GM18907 (cell line): ENCODE data around the gene CHD5.
"Not testable (repeated sequence)": the region's sequence is repeated elsewhere in the genome, so short reads cannot be mapped to it uniquely, and the experiment has no call there.

Source experiments
- ATAC-seq: cut with Tn5 transposase; IDR thresholded peaks from one replicate; pipeline ENCODE4 v1.9.1; 2021; ENCODE audit warnings: mild to moderate bottlenecking, moderate library complexity; ENCODE audit not compliant: unreplicated experiment

CHD5 gene

DNA sequence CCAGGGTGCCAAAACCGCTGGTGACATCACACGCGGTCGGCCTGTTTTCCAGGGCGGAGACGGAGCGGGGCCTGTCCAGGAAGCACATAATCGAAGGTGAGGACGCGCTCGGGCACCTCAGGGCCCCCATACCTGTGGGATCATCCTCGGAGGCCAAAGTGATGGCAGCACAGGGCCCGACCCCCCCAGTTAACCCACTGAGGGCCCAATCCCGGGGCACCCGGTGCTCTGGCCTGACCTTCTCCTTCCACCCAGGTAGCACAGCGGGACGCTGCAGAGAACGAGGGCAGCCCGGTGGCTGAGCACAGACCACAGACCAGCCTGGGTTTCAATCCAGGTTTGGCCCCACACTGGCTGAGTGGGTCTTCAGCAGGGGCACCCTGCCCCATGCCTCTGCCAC lies 91.2 kb downstream of the CHD5 start:
- ATAC-seq = no peak

DNA sequence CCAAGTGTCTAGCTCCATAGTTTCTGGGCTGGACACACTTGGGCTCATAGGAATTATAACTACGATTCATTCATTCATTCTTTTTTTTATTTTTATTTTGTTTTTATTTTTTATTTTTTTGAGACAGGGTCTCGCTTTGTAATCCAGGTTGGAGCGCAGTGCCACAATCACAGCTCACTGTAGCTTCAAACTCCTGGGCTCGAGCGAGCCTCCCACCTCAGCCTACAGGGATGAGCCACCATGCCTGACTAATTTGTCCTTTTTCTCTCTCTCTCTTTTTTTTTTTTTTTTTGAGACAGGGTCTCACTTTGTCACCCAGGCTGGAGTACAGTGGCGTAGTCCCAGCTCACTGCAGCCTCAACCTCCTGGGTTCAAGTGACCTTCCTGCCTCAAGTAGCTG lies 92.2 kb downstream of the CHD5 start:
- no peak for ATAC-seq

DNA sequence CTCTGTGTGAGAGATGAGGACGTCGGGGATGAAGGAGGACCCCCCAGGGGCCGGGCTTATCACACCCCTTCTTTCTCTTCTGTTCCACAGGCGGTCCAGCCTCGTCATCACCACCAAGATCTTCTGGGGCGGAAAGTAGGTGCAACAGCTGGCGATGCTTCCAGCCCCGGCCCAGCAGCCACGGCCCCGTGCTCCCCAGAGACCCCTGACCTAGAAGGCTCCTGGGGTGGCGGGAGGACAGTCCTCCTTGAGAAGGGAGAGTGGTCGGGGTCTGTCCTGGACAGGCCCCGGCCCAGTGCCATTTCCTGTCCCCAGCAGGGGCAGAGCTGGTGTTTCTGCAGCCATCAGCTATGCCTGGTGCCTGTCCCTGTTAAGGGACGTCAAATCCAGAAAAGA lies 92.7 kb downstream of the CHD5 start:
- no peak for ATAC-seq

DNA sequence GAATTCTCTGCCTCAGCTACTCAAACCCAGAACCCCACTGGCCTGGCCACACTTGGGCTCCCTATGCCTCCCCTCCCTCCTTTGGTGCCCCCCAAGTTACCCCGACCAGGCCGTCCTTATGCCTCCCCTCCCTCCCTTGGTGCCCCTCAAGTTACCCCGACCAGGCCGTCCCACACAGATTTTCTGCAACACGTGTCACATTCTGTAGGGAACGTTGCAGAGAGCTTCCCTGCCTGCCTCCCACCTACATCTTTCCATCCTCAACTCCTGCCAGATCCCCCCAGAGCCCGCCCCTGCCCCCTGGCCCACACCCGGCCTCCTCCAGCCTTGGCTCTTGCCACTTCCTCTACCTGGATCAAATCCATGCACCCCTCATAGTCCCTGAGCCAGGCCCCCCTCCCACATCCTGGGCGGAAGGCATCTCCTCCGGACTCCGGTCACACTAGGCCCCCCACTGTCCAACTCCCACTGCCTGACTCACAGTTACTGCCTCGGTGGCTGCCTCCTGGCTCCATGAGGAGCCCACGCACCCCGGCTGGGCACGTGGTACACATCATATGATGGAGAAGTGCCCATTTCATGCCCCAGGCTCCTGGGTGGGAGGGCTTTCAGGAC lies 93.3 kb downstream of the CHD5 start:
- ATAC-seq = no peak

DNA sequence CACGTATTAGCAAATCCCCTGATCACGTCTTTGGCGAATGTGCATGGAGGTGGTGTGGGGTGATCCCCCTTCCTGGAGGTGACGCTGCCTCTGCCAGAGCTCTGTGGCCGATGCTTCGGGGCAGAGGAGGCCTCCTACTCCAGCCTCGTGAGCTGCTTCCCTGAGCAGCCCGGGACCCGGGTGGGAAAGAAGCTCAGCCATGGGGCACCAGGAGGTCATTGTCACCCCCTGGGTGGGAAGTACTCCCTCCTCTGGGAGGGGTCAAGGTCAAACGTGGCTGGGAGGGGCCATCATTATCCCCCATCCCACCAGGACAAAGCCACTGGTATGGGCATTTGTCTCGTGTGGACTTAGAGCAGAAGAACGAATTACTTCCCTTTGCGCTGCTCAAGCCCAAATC lies 93.8 kb downstream of the CHD5 start:
- no peak for ATAC-seq

DNA sequence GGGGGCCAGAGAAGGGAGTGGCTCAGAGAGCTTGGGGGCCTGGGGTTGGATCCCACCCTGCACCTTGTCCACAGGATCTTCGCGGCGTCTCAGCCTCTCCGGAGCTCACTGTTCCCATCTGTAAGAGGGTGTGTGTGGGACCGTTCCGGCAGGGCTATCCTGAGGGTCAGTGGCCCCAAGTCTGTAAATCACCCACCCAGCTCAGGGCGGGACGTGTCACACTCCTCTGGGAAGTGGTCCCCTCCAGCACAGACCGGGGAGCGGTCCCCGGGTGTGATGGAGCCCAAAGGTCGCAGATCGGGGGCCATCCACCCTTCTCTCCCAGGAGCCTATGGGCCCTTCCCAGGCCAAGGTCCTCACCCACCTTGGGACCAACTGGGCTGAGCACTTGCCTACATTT lies 94.5 kb downstream of the CHD5 start:
- no peak for ATAC-seq

DNA sequence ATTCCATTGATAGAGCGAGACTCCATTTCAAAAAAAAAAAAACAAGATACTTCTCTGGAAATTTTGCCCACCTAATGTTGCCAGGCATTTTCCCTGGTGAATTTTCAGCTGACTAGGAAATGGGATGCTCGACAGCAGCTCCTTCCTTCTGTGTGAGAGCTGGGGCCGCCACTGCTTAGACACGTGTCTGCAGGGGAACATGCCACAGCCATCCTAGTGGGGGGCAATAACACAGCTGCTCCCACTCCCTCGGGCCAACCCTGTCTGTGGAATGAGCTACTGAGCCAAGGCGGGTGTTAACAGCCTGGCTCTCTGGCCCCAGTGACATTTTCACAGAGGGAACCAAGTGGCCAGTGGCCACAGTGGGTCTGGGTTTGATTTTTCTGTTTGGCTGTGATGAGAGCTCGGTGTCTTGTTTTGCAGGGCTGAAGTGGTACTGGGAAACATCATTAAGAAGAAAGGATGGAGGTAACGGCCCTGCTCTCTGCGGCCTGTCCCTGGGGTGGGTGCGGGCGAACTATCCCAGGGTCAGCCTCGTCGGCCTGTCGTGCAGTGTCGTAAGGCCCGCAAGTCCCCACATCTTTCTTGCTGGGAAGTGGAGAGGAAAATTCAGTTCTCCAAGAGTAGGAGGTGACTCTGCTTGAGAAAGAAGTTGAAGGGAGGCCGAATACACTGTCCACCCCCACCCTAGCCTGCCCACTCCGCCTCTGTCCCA lies 95.2 kb downstream of the CHD5 start:
- no peak for ATAC-seq

DNA sequence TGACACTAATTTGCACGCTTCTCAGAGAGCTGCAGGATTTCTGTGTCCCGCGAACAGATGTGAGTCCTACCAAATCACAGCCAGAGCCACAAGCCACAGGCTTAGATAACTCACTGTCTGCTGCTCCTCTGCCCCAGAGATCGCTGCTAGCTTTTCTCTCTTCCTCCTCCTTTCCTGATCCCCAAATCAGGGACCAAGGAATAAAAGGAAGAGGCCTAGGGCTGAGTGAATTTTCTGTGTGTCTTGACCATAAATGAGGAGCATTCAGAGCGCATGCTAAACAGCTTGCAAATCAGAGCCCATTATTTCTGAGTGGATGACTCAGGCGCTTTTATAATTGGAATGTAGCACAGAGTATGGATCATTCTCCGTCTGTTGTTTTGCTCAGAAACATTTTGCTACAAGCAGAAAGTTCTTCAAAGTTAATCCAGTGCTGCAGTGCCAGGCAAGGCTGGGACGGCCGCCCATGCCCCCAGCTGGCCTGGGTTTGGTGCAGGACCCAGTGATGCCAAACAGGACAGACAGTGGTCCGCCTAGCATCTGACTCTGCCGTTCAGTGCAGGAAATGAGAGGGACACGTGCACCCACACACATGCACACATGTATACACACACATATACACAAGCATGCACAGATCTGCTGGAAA lies 96.2 kb downstream of the CHD5 start:
- ATAC-seq = no peak

DNA sequence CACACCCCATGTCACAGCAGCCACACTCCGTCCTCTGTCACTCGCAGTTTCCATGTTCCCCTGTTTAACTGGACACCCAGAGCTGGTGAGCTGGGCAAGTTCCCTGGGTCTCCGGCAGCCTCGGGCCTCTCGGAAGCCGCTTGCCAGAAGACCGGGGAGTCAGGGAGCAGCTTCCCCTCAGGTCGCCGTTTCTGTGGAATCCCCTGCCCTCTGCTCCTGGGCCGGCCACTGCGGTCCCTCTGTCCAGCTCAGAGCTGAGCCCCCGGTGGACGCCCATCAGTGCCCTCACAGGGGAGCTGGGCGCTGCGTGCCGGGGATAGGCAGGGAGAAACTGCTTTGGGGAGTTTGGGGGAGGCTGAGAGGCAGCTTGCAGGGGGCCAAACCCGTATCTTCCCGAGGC lies 96.7 kb downstream of the CHD5 start:
- ATAC-seq = no peak

DNA sequence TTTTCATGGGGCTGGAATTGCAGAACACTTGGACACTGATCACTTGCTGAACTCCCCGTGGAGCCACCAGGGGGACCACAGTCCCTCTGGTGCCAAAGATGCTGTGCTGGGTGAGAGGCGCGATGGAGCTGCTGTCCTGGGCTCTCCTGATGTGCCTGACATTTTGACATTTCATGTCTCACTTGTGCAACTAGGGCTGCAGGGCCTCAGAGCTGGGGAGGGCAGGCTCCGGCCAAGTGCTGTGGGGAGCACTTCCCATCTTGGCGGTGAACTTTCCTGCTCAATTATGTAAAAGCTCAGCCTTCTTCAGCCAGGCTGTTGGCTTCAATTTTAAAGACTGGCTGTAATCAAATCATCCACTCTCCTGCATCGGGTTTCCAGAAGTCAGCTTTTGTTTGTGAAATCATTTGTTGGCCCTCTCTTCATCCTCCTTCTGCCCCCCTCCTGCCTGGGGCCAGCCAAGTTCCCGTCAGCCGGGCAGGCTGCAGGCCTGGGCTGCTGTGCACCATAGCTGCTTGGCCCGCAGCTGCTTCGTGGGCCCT lies 97.6 kb downstream of the CHD5 start:
- no peak for ATAC-seq

DNA sequence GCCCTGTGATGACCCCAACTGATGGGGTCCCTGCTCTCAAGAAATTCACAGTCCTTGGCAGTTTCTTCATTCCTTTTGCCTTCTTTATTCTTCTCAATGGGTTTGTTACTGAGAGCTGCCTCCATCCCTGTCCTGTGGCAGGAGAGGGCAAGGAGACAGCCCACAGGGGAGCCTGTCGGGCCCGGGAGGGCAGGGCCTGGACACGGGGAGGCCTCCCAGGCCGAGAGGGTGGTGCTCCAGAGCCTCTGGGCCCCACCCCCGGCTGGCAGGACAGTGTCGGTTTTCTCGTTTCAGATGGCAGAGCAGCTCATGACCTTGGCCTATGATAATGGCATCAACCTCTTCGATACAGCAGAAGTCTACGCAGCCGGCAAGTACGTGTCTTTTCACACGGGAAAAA lies 98.2 kb downstream of the CHD5 start:
- ATAC-seq = no peak

DNA sequence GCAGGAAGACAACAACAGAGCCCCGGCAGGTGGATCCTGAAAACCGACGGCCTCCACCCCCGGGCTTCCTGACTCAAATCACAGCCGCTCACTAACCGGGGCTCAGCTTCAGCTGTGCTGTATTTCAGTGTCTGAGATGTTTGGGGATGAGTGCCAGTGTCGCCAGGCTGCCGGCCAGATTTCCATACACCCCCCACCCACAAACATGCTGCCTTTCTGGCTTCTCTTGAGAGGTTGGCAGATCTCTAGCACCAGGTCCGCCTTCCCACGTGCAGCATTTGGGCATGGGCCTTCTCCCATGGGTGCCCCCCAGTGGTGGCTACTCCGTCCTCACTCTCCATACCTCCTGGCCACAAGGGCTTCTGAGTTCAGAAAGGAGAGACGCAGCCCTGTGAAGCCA lies 99.7 kb downstream of the CHD5 start:
- ATAC-seq = no peak

DNA sequence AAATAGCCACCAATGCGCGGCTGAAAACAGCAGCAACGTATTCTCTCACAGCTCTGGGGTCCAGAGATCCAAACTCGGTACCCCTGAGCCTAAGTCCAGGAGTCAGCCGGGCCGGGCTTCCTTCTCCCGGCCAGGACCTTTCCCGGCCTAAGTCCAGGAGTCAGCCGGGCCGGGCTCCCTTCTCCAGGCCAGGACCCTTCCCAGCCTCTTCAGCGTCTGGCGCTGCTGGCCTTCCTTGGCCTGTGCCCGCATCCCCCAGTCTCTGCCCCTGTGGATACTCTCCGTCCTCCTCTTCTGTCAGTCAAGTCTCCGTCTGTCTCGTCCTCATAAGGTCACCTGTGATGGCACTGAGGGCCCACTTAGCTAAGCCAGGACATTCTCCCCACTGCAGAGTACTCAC lies 102.2 kb downstream of the CHD5 start:
- ATAC-seq = no peak

DNA sequence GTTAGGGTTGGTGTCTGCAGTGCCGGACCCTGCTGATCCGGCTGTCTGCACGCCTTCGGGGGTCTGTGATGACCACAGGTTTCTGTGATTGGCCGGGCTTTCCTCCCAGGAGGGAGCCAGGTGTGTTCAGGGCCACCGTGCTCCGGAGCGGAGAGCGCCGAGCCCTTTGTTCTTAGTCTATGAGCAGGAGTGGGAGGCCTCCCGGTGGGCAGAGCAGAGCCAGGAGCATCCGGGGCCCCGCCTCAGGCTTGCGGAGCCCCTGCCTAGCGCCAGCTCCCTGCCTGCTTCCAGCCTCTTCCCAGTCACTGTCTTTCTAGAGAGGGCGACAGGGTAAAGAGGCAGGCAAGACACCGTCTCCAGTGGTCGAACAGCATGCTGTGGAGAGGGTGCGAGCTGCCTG lies 102.6 kb downstream of the CHD5 start:
- no peak for ATAC-seq

DNA sequence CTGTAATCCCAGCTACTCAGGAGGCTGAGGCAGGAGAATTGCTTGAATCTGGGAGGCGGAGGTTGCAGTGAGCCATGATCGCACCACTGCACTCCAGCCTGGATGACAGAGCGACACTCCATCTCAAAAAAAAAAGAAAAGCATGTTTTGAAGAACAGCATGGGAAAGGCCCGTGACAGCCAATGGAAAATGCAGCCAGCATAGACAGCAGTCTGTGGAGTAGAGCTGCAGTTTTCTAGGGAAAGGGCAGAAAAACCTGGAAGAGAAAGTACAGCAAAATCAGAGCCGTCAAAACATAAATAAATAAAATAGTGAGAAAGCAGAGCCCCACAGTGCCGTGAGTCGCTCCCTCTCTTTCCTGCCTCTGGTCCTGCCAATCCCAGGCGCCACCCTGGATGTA lies 103.1 kb downstream of the CHD5 start:
- ATAC-seq = not testable (repeated sequence)

DNA sequence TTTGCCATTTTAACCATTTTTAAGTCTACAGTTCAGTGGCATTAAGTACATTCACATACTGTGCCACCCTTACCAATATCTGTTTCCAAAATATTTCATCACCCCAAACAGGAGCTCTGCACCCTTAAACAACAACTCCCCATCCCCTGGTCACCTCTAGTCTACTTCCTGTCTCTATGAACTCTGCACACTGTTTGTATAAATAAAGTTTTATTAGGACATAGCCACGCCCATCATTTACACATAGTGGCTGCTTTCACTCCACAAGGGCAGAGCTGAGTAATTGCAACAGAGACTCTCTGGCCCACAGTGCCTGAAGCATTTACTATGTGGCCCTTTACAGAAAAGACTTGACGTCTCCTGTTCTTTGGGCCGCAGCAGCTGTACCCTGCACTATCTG lies 104.4 kb downstream of the CHD5 start:
- ATAC-seq = no peak

DNA sequence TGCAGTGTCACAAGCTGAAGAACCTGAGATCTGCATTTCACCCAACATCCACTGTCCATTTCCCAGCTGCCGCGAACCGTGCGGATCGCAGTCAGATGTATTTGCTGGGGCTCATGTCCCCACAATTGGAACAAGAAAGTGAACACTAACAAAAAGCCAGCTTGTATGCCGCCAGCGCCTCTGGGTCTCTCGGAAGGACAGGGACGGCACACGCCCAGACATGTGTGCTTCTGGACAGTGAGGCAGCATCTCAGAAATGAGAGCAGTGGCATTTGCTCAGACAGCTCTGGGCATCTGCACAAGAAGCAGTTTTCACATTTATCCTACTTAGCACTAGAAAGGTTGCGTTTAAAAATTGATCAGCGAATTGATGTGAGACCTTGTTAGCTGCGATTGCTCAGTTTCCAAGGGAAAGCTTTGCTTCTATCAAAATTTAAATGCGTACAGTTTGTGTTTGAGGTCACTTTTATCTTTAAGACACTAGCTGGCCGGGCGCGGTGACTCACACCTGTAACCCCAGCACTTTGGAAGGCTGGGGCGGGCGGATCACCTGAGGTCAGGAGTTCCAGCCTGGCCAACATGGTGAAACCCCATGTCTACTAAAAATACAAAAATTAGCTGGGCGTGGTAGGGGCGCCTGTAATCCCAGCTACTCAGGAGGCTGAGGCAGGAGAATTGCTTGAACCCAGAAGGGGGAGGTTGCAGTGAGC lies 105.8 kb downstream of the CHD5 start:
- ATAC-seq = no peak

DNA sequence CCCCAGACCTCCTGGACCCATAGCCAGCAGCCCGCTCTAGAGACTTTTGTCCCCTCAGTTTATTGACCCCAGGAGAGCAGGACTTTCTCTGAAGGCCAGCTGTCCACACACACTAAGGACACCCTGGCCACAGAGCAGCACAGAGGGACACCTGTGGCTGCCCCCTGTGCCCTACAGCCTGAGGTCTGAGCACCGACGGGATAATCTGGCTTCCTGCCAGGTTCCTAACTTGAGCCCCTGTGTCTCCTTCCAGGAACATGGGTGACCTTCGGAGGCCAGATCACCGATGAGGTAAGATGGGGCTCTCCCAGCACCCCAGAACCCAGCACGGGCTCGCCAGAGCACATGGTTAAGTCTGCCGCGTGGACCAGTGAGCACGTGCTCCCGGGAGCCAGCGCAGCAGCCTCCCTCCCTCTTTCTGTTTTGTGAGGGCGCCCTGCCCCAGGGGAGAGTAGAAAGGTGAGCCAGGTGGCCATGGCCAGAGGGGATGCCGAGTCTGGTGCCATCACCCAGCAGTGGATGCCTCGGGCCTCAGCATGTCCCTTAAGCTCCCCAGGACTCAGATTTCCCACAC lies 106.6 kb downstream of the CHD5 start:
- ATAC-seq = no peak

DNA sequence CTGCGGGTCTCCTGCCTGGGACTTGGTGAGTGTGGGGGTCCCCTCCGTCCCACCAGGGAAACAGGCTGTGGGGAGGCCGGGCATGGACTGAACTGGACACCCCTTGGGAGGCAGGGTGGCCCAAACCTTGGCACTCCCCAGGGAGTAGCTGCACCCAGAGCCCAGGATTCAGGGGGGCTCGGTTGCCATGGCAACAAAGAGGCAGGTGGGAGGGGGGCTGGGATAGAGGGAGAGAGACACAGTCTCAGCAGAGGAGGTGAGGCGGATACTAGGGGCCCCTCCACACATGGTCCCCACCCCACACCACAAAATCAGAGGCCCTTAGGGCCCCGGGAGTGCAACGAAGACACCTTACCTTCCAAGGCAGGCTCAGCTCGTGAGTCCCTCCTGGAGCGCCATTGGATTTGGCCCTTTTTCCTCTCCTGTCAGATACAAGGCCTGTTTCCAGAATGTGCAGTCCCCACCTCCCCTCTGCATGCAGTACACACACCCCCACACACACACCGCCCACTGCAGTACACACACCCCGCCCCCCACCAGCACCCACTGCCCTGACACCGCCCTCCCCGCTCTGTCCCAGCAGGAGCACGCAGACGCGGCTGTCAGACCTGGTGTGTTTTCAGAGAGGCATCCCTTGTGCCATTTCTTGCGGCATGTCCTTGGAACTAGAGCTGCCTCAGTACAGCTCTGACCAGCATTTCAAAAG lies 107.2 kb downstream of the CHD5 start:
- no peak for ATAC-seq

DNA sequence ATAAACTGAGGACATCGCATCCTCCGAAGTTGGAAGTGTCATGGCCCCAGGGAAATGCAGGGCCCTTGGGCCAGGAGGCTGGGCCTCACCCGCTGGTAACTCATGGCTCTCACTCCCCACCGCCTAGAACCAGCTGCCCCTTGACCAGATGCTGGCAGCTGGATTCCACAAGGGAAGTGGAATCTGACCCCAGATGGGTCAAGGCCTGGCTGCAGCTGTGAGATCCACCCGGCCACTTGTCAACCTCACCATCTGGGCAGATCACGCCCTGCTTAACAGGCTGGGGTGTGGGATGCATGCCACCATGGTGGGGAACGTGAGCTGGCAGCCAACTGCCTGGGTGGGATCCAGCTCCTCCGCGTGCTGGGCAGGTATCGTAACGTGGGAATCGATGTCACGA lies 108.9 kb downstream of the CHD5 start:
- no peak for ATAC-seq
